KMS-11 (cell line): ENCODE results near the gene RUNX1.

Experiments used
- H2AFZ ChIP-seq: fragments of 200-600 bp; sonication (generic); 2 replicates; pipeline ENCODE4 v1.6.1; 2016; ENCODE audit warnings: antibody characterized with exemption, mixed run types, low read depth
- H3K27ac ChIP-seq: fragments of 200-600 bp; sonication (generic); 2 replicates; pipeline ENCODE4 v1.6.1; 2016; ENCODE audit warnings: mild to moderate bottlenecking, mixed run types
- H3K27me3 ChIP-seq: fragments of 200-600 bp; sonication (generic); 2 replicates; pipeline ENCODE4 v1.6.1; 2017; ENCODE audit warnings: mild to moderate bottlenecking, low read depth, mixed run types, moderate library complexity; ENCODE audit not compliant: insufficient read depth
- H3K36me3 ChIP-seq: fragments of 200-600 bp; sonication (generic); 2 replicates; pipeline ENCODE4 v1.6.1; 2017; ENCODE audit warnings: mild to moderate bottlenecking, mixed run types; ENCODE audit not compliant: insufficient read depth
- H3K4me1 ChIP-seq: fragments of 200-600 bp; sonication (generic); 2 replicates; pipeline ENCODE4 v1.6.1; 2016; ENCODE audit warnings: mild to moderate bottlenecking, low read depth, mixed run types; ENCODE audit not compliant: poor library complexity, severe bottlenecking
- H3K4me2 ChIP-seq: fragments of 200-600 bp; sonication (generic); 2 replicates; pipeline ENCODE4 v1.7.0; 2016; ENCODE audit warnings: mild to moderate bottlenecking, mixed run types
- H3K4me3 ChIP-seq: fragments of 200-600 bp; sonication (generic); IDR thresholded peaks from 2 replicates; pipeline ENCODE4 v1.6.1; 2017; ENCODE audit warnings: low read depth, low read length, mixed read lengths; ENCODE audit not compliant: insufficient read depth
- H3K79me2 ChIP-seq: fragments of 200-600 bp; sonication (generic); 2 replicates; pipeline ENCODE4 v1.6.1; 2016; ENCODE audit warnings: low read depth, mixed run types; ENCODE audit not compliant: insufficient read depth
- H3K9ac ChIP-seq: fragments of 200-600 bp; sonication (generic); 2 replicates; pipeline ENCODE4 v1.6.1; 2016; ENCODE audit warnings: mild to moderate bottlenecking, mixed run types
- H4K20me1 ChIP-seq: fragments of 200-600 bp; sonication (generic); 2 replicates; pipeline ENCODE4 v1.6.1; 2016; ENCODE audit warnings: mild to moderate bottlenecking, mixed run types; ENCODE audit not compliant: insufficient read depth
- CTCF ChIP-seq: fragments of 200-600 bp; sonication (generic); conservative IDR thresholded peaks from 2 replicates; pipeline ENCODE4 v1.6.1; 2017; ENCODE audit warnings: low read depth, mild to moderate bottlenecking, antibody characterized with exemption, low read length, moderate library complexity, mixed read lengths

The RUNX1 gene

GRCh38 chr21:34970566-34970965, 78.5 kb downstream of the RUNX1 start:
- no peak overlapping the region for H3K4me2 ChIP-seq
- no peaks in the 10 kb centered on the region for H4K20me1 ChIP-seq
- H3K9ac ChIP-seq = no peak overlapping the region
- no peak overlapping the region for H3K27ac ChIP-seq
- no peaks in the 10 kb centered on the region for H3K36me3 ChIP-seq
- H3K4me1 ChIP-seq = peaks cover 33% of the 10 kb centered on the region
- H3K27me3 ChIP-seq = peaks cover 23% of the 10 kb centered on the region
- H3K79me2 ChIP-seq = no peaks in the 10 kb centered on the region
- no peak overlapping the region for H3K4me3 ChIP-seq
- TF ChIP-seq CTCF = no peak
- no peak overlapping the region for H2AFZ ChIP-seq

- no peak overlapping the region for H3K27ac ChIP-seq
- no peak overlapping the region for H3K4me3 ChIP-seq
- H2AFZ ChIP-seq = no peak overlapping the region
- no peak for TF ChIP-seq CTCF
- H3K9ac ChIP-seq = no peak overlapping the region
- H3K36me3 ChIP-seq = no peaks in the 10 kb centered on the region
- no peaks in the 10 kb centered on the region for H3K79me2 ChIP-seq
- H4K20me1 ChIP-seq = no peaks in the 10 kb centered on the region
- H3K4me1 ChIP-seq = peaks cover 29% of the 10 kb centered on the region
- H3K27me3 ChIP-seq = peaks cover 20% of the 10 kb centered on the region
- no peak overlapping the region for H3K4me2 ChIP-seq
These were observed 79.0 kb downstream of the RUNX1 start for GRCh38 chr21:34970167-34970500.

GRCh38 chr21:34969423-34970166, 79.5 kb downstream of the RUNX1 start:
- Histone ChIP-seq H3K4me3 (no peak overlapping the region), H4K20me1 (no peaks in the 10 kb centered on the region), H3K27ac (no peak overlapping the region), H3K79me2 (no peaks in the 10 kb centered on the region), H2AFZ (no peak overlapping the region), H3K27me3 (peaks cover 20% of the 10 kb centered on the region), H3K4me1 (peaks cover 23% of the 10 kb centered on the region), H3K4me2 (no peak overlapping the region), H3K36me3 (no peaks in the 10 kb centered on the region), H3K9ac (no peak overlapping the region)
- no peak for TF ChIP-seq CTCF

GRCh38 chr21:34968414-34969333, 80.4 kb downstream of the RUNX1 start:
- no peak overlapping the region for H2AFZ ChIP-seq
- no peaks in the 10 kb centered on the region for H3K79me2 ChIP-seq
- H3K36me3 ChIP-seq = no peaks in the 10 kb centered on the region
- TF ChIP-seq CTCF = no peak
- no peaks in the 10 kb centered on the region for H4K20me1 ChIP-seq
- H3K9ac ChIP-seq = no peak overlapping the region
- no peak overlapping the region for H3K4me2 ChIP-seq
- no peak overlapping the region for H3K27ac ChIP-seq
- peaks cover 14% of the 10 kb centered on the region for H3K4me1 ChIP-seq
- H3K27me3 ChIP-seq = peaks cover 20% of the 10 kb centered on the region
- no peak overlapping the region for H3K4me3 ChIP-seq
